GM10266 (cell line): ENCODE data around the gene THOC7.

ENCODE experiments used
- DNase-seq: peaks from one replicate; pipeline ENCODE4 v3.0.0; 2012; ENCODE audit errors: extremely low spot score
- CTCF ChIP-seq: IDR thresholded peaks from 2 replicates; pipeline ENCODE4 v1.5.1; 2012; ENCODE audit warnings: mild to moderate bottlenecking, low read depth; ENCODE audit not compliant: control insufficient read depth, insufficient read depth; ENCODE audit errors: missing control alignments

Gene THOC7

DNA sequence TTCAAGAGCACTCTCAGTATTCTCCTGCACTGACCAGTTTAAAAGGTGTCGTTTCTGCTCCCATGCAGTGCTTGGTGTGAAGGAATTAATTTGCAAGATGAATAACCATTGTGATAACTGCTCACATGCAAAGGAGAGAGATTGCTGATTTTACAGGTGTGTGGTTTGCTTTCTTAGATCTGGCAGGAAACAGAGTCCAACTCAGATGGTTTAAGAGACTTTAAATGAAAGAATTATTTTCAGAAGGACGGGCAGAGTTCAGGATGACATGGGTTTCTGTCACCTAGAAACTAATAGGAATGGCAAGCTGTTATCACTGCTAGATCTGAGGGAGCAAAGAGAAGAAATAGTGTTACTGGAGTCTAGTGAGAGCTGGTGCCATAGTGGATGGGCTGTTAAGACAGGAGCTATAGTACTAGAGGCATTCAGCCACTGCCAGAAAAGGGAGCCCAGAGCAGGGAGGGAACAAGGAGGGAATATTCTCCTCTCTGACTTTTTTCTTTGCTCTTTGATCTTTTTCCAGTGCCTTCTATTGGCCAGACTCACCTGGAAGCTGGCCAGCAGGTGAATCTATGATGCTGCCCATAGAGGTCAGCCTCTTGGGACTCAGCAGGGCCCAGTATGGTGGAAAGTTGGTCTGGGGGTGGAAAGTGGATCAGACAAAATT is 14.9 kb upstream of the THOC7 start:
- DNase-seq = no peak
- no peak for TF ChIP-seq CTCF

DNA sequence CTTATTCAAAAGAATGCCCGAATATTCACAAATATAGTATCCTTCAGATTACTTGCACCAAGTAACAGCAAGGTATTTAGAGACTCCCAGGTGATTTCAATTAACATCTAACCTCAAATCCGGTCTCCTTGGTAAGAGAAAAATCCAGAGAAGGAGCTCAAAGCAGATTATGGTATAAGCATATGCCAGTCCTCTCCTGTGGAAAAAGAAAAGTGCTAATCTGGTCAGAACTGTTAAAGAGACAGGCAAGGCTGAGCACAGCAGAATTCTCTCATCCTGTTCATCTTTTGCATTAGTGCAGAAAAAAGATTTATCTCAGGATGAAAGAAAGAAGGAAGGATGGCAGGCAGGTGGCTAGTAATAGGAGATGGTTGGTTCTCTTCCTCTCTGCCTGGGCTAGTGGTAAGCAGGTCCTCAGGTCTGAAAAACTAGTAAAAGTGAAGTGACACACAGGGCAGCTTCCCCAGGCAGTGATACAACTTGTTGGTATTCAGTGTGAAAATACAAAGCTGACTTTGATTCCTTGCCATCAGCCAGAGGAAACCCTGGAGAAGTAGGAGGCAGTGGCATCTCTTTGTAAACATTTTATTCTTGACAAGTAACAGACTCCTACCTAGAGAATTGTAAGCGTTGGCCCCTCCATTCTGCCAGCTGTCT is 14.3 kb upstream of the THOC7 start:
- no peak for DNase-seq
- TF ChIP-seq CTCF = no peak

- DNase-seq = no peak
- no peak for TF ChIP-seq CTCF
Observed at GRCh38 chr3:63876260-63876659, 12.7 kb upstream of the THOC7 start.

GRCh38 chr3:63875510-63875909 is 11.9 kb upstream of the THOC7 start:
- TF ChIP-seq CTCF = no peak
- no peak for DNase-seq

DNA sequence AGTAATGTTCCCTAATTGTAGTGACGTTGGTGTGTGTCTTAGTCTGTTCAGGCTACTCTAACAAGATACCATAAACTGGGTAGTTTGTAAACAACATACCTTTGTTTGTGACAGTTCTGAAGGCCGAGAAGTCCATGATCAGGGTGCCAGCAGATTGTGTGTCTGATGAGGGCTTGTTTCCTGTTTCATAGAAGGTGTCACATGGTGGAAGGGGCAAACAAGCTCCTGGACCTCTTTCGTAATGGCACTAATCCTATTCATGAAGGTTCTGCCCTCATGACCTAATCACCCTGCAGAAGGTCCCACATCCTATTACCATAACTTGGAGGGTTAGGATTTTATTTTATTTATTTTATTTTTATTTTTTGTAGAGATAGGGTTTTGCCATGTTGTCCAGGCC is 11.2 kb upstream of the THOC7 start:
- no peak for TF ChIP-seq CTCF
- no peak for DNase-seq

DNA sequence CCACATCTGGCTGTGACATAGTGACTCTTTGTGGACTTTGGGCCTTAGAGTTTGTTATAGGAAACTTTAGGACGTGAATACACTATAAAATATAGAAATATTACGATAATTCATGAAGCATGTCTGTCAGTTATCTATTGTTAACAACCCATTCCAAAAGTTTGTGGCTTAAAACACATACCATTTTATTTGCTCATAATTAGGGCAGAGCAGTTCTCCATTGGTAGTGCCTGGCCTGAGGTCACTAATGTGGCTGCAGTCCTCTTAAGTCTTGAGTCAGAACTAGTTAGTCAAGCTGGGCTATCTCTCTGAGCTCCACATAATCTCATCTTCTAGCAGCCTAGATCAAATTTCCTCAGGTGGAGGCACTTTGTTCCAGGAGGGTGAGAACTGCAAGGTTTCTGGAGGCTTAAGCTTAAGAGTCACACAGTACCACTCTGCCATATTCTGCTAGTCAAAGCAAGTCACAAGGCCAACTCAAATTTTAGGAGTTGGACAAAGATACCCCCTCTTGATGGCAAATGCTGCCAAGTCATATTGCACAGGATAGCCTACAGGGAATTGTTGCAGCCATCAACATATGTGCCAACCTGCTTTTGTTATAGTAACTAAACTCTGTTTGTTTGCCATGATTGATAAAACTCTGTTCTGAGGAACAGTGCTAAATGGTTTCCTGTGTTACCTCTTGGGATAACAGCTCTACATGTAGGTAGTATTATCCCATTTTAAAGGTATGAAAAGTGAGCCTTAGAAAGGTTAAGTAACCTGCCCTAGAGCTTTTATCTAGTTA is 8.7 kb upstream of the THOC7 start:
- TF ChIP-seq CTCF = no peak
- DNase-seq = no peak

DNA sequence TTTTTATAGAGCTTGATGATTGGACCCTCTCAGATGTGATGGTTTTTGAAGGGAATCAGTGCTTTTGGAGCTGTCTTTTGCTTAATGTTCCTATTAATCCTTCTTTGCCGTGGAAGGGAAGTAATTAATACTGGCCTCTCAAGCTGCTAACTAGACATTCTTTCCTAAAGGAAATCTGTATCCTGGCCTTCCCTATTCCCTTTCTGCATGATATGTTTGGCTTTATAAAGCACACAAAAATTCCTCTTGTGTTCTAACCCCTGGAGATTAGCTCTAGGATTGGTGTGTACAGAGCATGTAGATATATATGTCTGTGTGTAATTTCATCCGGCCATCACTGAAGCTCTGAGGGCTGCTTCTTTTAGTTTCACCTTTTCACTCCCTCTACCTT is 7.0 kb upstream of the THOC7 start:
- TF ChIP-seq CTCF = no peak
- no peak for DNase-seq
